Keratinocyte (primary cell): Measurements from ENCODE around the gene CRBN. TPM values are rescaled to one million over a fixed set of nuclear protein-coding genes. Genes with fewer than 3 reads are reported as not detected.

ENCODE experiments used
- DNase-seq: peaks from one replicate; pipeline ENCODE4 v3.0.0-alpha.2; 2011; ENCODE audit warnings: low read depth, missing footprints, low spot score
- FAIRE-seq: peaks from 2 replicates; lab custom pipeline; 2011; peaks lifted over from hg19 to GRCh38; lab: Jason Lieb, UNC
- H2AFZ ChIP-seq: 2 replicates; pipeline ENCODE4 v1.6.0; 2012; ENCODE audit warnings: low read length, control low read depth, inconsistent platforms; ENCODE audit not compliant: control insufficient read depth
- H3K27ac ChIP-seq: 2 replicates; pipeline ENCODE4 v1.5.1; 2011; ENCODE audit warnings: low read length; ENCODE audit not compliant: control insufficient read depth, insufficient read depth
- H3K27me3 ChIP-seq: 3 replicates; pipeline ENCODE4 v1.6.0; 2011; ENCODE audit warnings: low read length; ENCODE audit not compliant: control insufficient read depth, insufficient read depth; ENCODE audit errors: extremely low read depth
- H3K36me3 ChIP-seq, 2 experiments: 2 replicates in 1 of 2; 3 replicates in 1 of 2; pipeline ENCODE4 v1.5.1; 2011; ENCODE audit warnings: low read length in 2 of 2, mild to moderate bottlenecking in 1 of 2; ENCODE audit not compliant: control insufficient read depth in 2 of 2, insufficient read depth in 2 of 2; ENCODE audit errors: extremely low read depth in 1 of 2
- H3K4me1 ChIP-seq: 3 replicates; pipeline ENCODE4 v1.5.1; 2011; ENCODE audit warnings: low read length; ENCODE audit not compliant: control insufficient read depth, insufficient read depth; ENCODE audit errors: extremely low read depth
- H3K4me2 ChIP-seq: 3 replicates; pipeline ENCODE4 v1.6.0; 2011; ENCODE audit warnings: low read depth, low read length; ENCODE audit not compliant: control insufficient read depth, insufficient read depth; ENCODE audit errors: extremely low read depth
- H3K4me3 ChIP-seq, 3 experiments: fragments of 200-600 bp in 1 of 3; sonication (generic) in 1 of 3; 2 replicates in 2 of 3; 3 replicates in 1 of 3; pipeline ENCODE4 v1.5.1; 2011 to 2016; ENCODE audit warnings: low read length in 3 of 3, mild to moderate bottlenecking in 3 of 3, control low read depth in 2 of 3, inconsistent platforms in 1 of 3, low read depth in 1 of 3, mixed read lengths in 1 of 3, mixed run types in 1 of 3, moderate library complexity in 1 of 3; ENCODE audit not compliant: control insufficient read depth in 2 of 3, insufficient read depth in 2 of 3; ENCODE audit errors: extremely low read depth in 1 of 3
- H3K79me2 ChIP-seq: 2 replicates; pipeline ENCODE4 v1.6.0; 2012; ENCODE audit warnings: low read length; ENCODE audit not compliant: control insufficient read depth, insufficient read depth
- H3K9ac ChIP-seq: 3 replicates; pipeline ENCODE4 v1.6.0; 2011; ENCODE audit warnings: low read length; ENCODE audit not compliant: control insufficient read depth, insufficient read depth; ENCODE audit errors: extremely low read depth
- H3K9me1 ChIP-seq: 3 replicates; pipeline ENCODE4 v1.6.0; 2011; ENCODE audit warnings: low read length; ENCODE audit not compliant: control insufficient read depth, insufficient read depth; ENCODE audit errors: extremely low read depth
- H3K9me3 ChIP-seq: 2 replicates; pipeline ENCODE4 v1.5.1; 2012; ENCODE audit warnings: low read depth, low read length; ENCODE audit not compliant: control insufficient read depth
- H4K20me1 ChIP-seq: 3 replicates; pipeline ENCODE4 v1.6.0; 2011; ENCODE audit warnings: low read length; ENCODE audit not compliant: control insufficient read depth, insufficient read depth; ENCODE audit errors: extremely low read depth
- CTCF ChIP-seq, 3 experiments: IDR thresholded peaks in 1 of 3; conservative IDR thresholded peaks in 1 of 3; optimal IDR thresholded peaks in 1 of 3; 2 replicates in 2 of 3; 3 replicates in 1 of 3; pipeline versions ENCODE3 to v1.5.1; 2011; ENCODE audit warnings: low read length in 3 of 3, mild to moderate bottlenecking in 3 of 3, moderate library complexity in 2 of 3, control low read depth in 1 of 3, inconsistent platforms in 1 of 3; ENCODE audit not compliant: insufficient read depth in 2 of 3; ENCODE audit errors: extremely low read depth in 1 of 3
- EZH2 ChIP-seq: IDR thresholded peaks from one replicate; pipeline ENCODE4 v1.6.1; 2012; ENCODE audit warnings: inconsistent platforms, mild to moderate bottlenecking, low read length, moderate library complexity
- dilution Hi-C: fragments of 300-500 bp; cut with MboI; formaldehyde crosslinking; loops from one replicate; pipeline ENCODE4 v1.7.0; 2020; ENCODE audit warnings: low sequenced_read_pairs; ENCODE audit not compliant: extremely low pct_ligation_motif_present
- polyA plus RNA-seq, 5 experiments: library from polyadenylated mRNA; depleted of rRNA in 3 of 5; stranded (reverse) in 3 of 5; stranded (forward) in 1 of 5; unstranded in 1 of 5; fragments of >200 nt; gene quantifications; 1 replicate in 1 of 5; 2 replicates in 3 of 5; 3 replicates in 1 of 5; pipeline versions ENCODE4 v1.2.1 to v1.2.3, GENCODE V29; 2011 to 2012; ENCODE audit warnings: missing spikeins in 2 of 5, low read depth in 1 of 5, low replicate concordance in 1 of 5

Gene CRBN
- polyA plus RNA-seq, 1 donor (not counting 4 experiments of a cell fraction or from before 2014, with no cell fraction given): 37.7 TPM

DNA sequence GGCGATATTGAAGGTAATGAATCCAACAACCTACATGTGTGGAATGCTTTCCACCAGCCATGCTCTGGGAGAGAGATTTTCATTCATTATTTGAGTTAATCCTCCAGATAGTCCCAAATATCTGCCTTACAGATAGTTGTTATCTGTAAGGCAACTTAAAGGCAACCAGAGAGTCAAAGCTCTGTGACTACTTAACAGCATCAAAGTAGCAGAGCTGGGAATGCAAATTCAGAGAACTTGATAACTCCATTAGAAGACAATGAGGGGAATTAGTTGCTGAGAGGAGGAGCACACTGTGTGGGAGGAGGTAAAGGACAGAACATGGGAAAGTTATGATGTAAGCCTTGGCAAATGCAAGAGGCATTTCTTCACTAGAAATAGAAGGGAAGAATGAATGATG lies 10.5 kb upstream of the CRBN start:
- no peak for TF ChIP-seq EZH2
- TF ChIP-seq CTCF (optimal IDR thresholded peaks at IDR 0.05 in 1 of 3, IDR thresholded peaks at IDR 0.05 in 1 of 3, conservative IDR thresholded peaks at IDR 0.05 in 1 of 3; ENCODE audit: extremely low read depth in 1 of 3, insufficient read depth in 2 of 3, low read length in 3 of 3): no peak
- no peaks in the 10 kb centered on the region for H3K9me3 ChIP-seq
- no peak for FAIRE-seq

DNA sequence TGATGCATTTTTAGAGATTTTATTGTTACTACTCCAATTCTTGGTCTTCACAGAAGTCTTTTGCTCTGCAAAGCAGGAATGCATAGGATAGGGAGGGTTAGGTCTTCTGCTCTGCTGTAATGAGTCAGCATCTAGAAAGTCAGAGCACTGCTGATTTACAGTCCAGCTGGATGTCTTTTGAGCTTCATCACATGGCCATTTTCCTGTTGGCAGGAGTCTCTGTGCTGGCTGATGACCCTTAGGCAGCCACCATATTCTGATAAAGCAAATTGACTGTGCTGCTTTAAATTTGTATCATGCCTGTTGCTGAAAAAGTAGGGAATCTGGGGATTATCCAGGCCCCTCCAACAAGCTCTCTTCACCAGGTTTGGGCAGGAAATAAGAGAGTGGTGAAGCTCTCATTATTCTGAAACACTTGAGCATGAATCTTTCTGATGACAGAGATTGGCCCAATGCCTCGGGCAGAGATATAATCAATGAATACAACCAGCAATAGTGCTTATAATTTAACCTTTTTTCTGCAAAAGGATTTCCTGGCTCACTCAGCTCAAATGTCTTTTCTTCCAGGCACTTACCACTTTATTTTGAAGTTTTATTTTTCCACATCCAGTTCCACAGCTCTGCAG lies 9.7 kb upstream of the CRBN start:
- Histone ChIP-seq H3K9me3 (no peaks in the 10 kb centered on the region), H3K36me3 (no peaks in the 10 kb centered on the region), H4K20me1 (no peaks in the 10 kb centered on the region), H3K9ac (no peak overlapping the region), H2AFZ (no peak overlapping the region), H3K27ac (no peak overlapping the region), H3K4me3 (no peak overlapping the region), H3K4me2 (no peak overlapping the region), H3K4me1 (no peaks in the 10 kb centered on the region), H3K9me1 (no peaks in the 10 kb centered on the region), H3K27me3 (no peaks in the 10 kb centered on the region), H3K79me2 (no peaks in the 10 kb centered on the region)
- TF ChIP-seq EZH2 (no peak), CTCF (optimal IDR thresholded peaks at IDR 0.05 in 1 of 3, IDR thresholded peaks at IDR 0.05 in 1 of 3, conservative IDR thresholded peaks at IDR 0.05 in 1 of 3; ENCODE audit: extremely low read depth in 1 of 3, insufficient read depth in 2 of 3, low read length in 3 of 3) (no peak)
- DNase-seq: no peak
- dilution Hi-C loops: no loop called here
- no peak for FAIRE-seq

More for the DNA sequence above, 10.5 kb upstream of the CRBN start:
- dilution Hi-C loops: no loop called here
- Histone ChIP-seq H3K4me2 (no peak overlapping the region), H3K9me1 (no peaks in the 10 kb centered on the region), H3K9ac (no peak overlapping the region), H3K27me3 (no peaks in the 10 kb centered on the region), H3K4me3 (no peak overlapping the region), H3K27ac (no peak overlapping the region), H4K20me1 (no peaks in the 10 kb centered on the region), H3K79me2 (no peaks in the 10 kb centered on the region), H3K36me3 (no peaks in the 10 kb centered on the region), H2AFZ (no peak overlapping the region), H3K4me1 (no peaks in the 10 kb centered on the region)
- DNase-seq: no peak
